Inflammatory macrophage treated with lipopolysaccharide for 4 hours (primary cell): Measurements from ENCODE around the gene ARHGAP6.
A peak's percentile ranks its signal among the peaks of the same experiment; 100 is the strongest.

Experiments
- DNase-seq: peaks from one replicate; pipeline ENCODE4 v3.0.0-alpha.2; 2020

ARHGAP6 gene

GRCh38 chrX:11272290-11272689, 393.4 kb downstream of the ARHGAP6 start:
- no peak for DNase-seq

- DNase-seq: no peak
These were observed 395.7 kb downstream of the ARHGAP6 start for GRCh38 chrX:11269996-11270395.

- DNase-seq: peak; percentile 59
These were observed 396.7 kb downstream of the ARHGAP6 start for GRCh38 chrX:11269006-11269405.

- peak; percentile 5 for DNase-seq
These were observed 398.3 kb downstream of the ARHGAP6 start for GRCh38 chrX:11267425-11267824.

GRCh38 chrX:11266573-11267003, 399.1 kb downstream of the ARHGAP6 start:
- no peak for DNase-seq

DNA sequence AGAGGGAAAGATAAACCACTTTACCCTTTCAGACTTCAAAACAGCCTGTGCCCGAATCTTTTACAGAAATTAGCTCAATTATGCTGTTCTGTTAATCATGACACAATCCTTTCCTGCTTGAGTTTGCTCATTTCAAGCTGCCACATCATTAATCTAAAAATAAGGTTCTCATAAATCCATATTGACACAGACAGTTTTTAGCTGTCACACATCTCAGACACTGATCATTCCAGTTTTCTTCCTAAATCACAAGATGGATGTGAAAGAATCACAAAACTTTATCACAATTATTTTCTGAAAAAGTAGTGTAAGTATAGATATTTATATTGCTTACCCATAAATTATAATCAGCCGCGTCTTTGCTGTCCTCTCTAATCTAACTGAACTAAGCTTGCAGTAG, 400.4 kb downstream of the ARHGAP6 start:
- DNase-seq: no peak

DNA sequence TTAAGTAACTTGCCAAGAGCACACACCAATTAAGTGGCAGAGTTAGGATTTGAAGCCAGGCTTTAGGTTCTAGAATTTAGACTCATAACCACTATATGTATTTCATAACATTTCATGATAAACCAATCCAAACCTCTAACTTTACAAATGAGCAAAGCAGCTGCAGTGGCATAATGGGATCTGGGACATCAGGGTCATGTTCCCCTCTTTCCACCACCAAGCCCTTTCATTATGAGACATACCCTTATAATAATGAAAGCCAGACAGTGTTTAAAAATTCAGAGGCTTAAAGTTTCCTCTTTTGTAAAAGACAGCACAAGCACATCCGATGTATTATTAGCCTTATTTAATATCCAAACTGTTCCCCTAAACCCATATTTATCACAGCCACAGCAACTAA, 400.8 kb downstream of the ARHGAP6 start:
- DNase-seq: peak; percentile 7

- DNase-seq: no peak
These were observed 404.5 kb downstream of the ARHGAP6 start for GRCh38 chrX:11261260-11261659.

GRCh38 chrX:11259437-11259836, 406.3 kb downstream of the ARHGAP6 start:
- DNase-seq: no peak

DNA sequence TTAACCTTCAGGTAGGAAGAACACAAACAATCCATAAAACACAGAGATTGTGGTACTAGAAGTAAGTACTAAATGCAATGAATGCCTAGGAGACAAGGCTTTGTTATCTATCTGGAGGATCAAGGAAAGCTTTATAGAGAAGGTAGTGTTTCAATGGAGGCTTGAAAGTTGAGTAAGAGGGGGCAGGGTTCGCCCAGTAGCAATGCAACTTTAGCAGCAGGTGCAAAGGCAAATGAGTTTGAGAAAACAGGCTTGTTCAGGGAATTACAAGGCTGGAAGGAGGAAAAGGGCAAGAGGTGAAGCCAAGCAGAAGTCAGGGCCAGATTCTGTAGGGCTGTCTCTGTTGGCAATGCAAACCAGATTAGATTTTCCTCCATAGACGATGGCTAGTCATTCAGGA, 408.0 kb downstream of the ARHGAP6 start:
- no peak for DNase-seq

DNA sequence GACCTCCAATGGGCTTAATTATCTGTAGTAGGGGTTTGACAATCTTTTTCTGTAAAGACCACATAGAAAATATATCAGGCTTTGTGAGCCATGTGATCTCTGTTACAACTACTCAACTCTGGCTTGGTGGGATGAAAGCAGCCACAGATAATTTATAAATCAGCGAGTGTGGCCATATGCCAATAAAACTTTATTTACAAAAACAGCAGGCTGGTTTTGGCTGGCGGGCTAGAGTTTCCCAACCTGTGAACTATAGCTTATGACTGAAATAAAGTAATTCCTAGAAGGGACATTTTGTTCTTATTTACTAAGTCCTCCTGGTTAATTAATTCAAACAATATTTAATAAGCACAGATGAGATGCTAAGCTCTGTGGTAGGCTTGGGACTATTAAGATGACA, 408.4 kb downstream of the ARHGAP6 start:
- DNase-seq: no peak

GRCh38 chrX:11254417-11255109, 411.2 kb downstream of the ARHGAP6 start:
- peak; percentile 13 for DNase-seq

- no peak for DNase-seq
These were observed 421.1 kb downstream of the ARHGAP6 start for GRCh38 chrX:11244636-11245035.

DNA sequence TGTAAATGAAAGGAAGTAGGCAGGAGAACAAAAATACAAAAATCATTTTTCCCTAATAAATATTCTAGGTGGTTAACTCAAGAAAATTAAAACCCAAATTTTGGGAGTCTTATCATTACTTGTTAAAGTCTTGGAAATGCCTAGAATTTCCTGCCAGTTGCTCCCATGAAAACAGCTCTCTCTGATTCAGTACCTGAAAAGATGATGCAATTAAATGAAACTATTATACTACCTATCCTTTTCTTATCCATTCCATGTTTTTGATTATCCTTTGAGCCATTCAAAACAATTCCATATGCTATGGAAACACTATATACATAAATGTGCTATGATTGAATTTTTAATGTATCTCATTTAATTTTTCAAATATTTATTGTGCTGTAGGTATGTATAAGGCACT, 423.0 kb downstream of the ARHGAP6 start:
- no peak for DNase-seq

DNA sequence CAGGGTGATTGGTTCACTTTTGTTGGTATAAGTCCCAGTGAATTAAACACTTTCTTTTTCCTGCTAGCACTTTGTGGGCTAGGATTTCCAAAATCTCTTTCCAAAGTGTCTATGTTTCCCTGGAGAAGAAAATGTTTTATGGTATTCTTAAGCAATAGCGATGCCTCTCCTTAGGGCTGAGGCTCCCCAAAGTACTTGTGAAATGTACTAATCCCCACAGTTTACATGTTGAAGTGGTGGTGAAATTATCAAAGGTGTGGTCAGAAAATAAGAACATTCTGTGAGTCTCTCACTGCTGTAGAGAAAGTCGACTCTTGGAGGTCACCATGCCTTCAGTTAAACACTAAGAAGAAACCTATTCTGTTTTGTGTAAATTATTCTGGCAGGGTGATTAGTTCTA, 424.0 kb downstream of the ARHGAP6 start:
- DNase-seq: no peak

- peak; percentile 7 for DNase-seq
These were observed 426.5 kb downstream of the ARHGAP6 start for GRCh38 chrX:11239230-11239629.

GRCh38 chrX:11235377-11235776, 430.3 kb downstream of the ARHGAP6 start:
- peak; percentile 11 for DNase-seq

DNA sequence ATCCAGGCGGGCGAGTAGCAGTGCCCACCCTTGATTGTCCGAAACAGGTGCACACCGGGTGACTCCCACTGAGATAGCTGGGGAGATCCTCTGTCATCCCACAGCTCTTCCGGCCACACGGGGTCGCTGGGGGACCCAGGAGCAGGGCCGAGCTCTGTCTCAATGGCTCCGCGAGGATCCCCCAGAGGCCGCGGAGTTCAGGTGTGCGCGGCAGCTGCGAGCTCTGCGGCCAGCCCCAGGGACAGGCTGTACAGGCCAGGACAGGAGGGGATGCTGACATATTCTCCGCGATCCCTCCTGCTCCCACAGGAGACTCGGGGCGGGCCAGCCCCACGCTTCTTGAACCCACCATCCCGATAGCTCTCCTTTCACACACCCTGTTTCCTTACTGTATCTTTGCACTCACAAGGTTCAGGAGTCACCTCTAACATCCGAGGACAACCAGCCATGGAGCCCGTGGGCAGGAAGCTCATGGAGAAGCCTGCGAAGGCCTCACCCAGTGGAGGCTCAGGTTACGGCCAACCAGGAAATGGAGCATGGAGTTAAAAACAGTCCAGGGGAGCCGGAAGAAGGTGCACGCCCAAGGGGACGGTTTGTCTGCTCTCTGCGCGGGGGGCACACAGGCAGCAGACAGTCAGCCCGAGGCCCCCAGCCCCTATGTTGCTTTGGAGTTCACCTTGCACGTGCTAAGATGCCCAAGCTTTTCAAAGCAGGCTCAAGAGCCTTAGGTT, 450.4 kb downstream of the ARHGAP6 start:
- DNase-seq: no peak

DNA sequence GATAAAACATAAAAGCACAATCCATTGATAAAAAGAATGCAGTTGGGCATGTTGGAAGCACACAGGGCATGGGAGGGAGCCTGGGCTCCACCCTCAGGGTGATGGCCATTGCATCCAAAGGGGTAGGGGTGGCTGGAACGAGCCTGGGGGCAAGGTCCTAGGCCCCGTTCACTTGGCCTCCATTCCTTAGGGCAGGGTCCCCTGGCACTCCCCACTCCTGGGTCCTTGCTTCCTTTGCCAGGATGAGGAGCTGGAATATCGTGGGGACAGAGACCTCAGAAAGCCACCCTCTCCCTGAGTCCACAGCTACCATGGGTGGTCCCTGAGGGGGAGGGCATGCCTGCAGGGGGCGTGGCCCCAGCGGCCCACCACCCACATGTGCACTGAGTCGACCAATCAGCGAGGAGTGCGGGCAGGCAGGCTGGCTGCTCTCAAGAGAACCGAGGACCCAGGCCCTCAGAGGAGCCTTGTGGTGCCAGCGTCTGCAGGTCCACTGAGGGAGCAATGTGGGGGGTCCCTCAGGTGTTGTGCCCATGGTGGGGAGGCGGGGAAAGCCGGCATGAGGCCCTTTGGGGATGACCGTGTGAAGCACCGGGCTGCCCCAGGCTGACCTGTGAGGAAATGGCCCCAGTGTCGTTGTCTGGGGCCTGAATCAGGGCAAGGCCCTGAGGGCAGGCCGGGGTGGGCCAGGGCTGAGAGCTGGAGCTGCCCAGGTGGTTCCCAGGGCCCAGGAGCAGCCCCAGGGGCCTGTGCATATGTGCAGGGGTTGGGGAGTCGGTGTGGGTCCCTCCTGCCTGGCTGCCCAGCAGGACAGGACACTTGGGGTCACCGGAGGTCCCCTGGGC, 451.2 kb downstream of the ARHGAP6 start:
- DNase-seq: no peak

DNA sequence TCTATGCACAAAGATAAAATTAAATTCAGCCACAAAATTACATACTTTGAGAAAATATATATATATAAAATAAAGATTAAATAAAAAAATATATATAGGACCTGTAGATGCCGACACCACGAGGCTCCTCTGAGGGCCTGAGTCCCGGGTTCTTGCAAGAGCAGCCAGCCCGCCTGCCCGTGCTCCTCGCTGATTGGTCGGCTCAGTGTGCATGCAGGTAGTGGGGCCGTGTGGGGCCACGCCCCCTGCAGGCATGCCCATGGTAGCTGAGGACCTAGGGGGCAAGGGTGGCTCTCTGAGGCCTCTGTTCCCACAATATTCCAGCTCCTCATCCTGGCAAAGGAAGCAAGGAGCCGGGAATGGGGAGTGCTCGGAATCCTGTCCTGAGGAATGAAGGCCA, 453.0 kb downstream of the ARHGAP6 start:
- DNase-seq: no peak

GRCh38 chrX:11210415-11210801, 455.3 kb downstream of the ARHGAP6 start:
- no peak for DNase-seq

- DNase-seq: no peak
These were observed 455.8 kb downstream of the ARHGAP6 start for GRCh38 chrX:11209798-11210414.

GRCh38 chrX:11206716-11207115, 459.0 kb downstream of the ARHGAP6 start:
- DNase-seq: no peak
